IMR-90 (cell line): ENCODE data around the gene HOXA5.

Source experiments
- CEBPB ChIP-seq: IDR thresholded peaks from 2 replicates; pipeline ENCODE4 v1.6.1; 2012; ENCODE audit warnings: low read depth, low read length, improper control_type of control experiment
- CHD1 ChIP-seq: IDR thresholded peaks from 2 replicates; pipeline ENCODE4 v1.6.1; 2012; ENCODE audit warnings: low read depth, low read length, improper control_type of control experiment
- FOS ChIP-seq: fragments of 150-350 bp; IDR thresholded peaks from 2 replicates; pipeline ENCODE4 v1.6.1; 2016; ENCODE audit warnings: low read depth, low read length
- MAFK ChIP-seq: IDR thresholded peaks from 2 replicates; pipeline ENCODE4 v1.6.1; 2012; ENCODE audit warnings: low read depth, low read length, improper control_type of control experiment
- MXI1 ChIP-seq: IDR thresholded peaks from 2 replicates; pipeline ENCODE4 v1.6.1; 2012; ENCODE audit warnings: low read depth, mild to moderate bottlenecking, low read length, moderate library complexity, borderline replicate concordance
- NFE2L2 ChIP-seq: fragments of 150-350 bp; IDR thresholded peaks from 2 replicates; pipeline ENCODE4 v1.6.1; 2016; ENCODE audit warnings: low read depth, mild to moderate bottlenecking, low read length
- POLR2A ChIP-seq: IDR thresholded peaks from 2 replicates; pipeline ENCODE4 v1.6.1; 2012; ENCODE audit warnings: mild to moderate bottlenecking, low read depth, low read length
- RAD21 ChIP-seq: IDR thresholded peaks from 2 replicates; pipeline ENCODE4 v1.6.1; 2012; ENCODE audit warnings: low read length, improper control_type of control experiment
- RFX5 ChIP-seq: IDR thresholded peaks from 2 replicates; pipeline ENCODE4 v1.8.0; 2012; ENCODE audit warnings: low read depth, mild to moderate bottlenecking, low read length, moderate library complexity
- SMC3 ChIP-seq: fragments of 150-350 bp; IDR thresholded peaks from 2 replicates; pipeline ENCODE4 v1.6.1; 2016; ENCODE audit warnings: low read depth, mild to moderate bottlenecking, antibody characterized with exemption, low read length, moderate library complexity
- USF2 ChIP-seq: fragments of 150-350 bp; IDR thresholded peaks from 2 replicates; pipeline ENCODE4 v1.6.1; 2017; ENCODE audit warnings: mild to moderate bottlenecking, antibody characterized with exemption, low read length, low read depth
- TF ChIP-seq, protein P1 (sequence below): conservative IDR thresholded peaks from 2 replicates; pipeline ENCODE4 v1.5.1; 2012; ENCODE audit warnings: mild to moderate bottlenecking, low read depth, low read length, improper control_type of control experiment

- TF ChIP-seq RAD21, result no peak
- TF ChIP-seq, protein P1, sequence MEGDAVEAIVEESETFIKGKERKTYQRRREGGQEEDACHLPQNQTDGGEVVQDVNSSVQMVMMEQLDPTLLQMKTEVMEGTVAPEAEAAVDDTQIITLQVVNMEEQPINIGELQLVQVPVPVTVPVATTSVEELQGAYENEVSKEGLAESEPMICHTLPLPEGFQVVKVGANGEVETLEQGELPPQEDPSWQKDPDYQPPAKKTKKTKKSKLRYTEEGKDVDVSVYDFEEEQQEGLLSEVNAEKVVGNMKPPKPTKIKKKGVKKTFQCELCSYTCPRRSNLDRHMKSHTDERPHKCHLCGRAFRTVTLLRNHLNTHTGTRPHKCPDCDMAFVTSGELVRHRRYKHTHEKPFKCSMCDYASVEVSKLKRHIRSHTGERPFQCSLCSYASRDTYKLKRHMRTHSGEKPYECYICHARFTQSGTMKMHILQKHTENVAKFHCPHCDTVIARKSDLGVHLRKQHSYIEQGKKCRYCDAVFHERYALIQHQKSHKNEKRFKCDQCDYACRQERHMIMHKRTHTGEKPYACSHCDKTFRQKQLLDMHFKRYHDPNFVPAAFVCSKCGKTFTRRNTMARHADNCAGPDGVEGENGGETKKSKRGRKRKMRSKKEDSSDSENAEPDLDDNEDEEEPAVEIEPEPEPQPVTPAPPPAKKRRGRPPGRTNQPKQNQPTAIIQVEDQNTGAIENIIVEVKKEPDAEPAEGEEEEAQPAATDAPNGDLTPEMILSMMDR, result no peak
- TF ChIP-seq POLR2A, result no peak
- TF ChIP-seq CHD1, result no peak
- TF ChIP-seq SMC3, result no peak
- no peak for TF ChIP-seq MAFK
- TF ChIP-seq RFX5, result no peak
- TF ChIP-seq CEBPB, result no peak
- no peak for TF ChIP-seq USF2
- no peak for TF ChIP-seq NFE2L2
- TF ChIP-seq FOS, result no peak
- no peak for TF ChIP-seq MXI1
Measured at GRCh38 chr7:27187475-27188385, 44.2 kb upstream of the HOXA5 start.
